SH-SY5Y (cell line): Measurements from ENCODE around the gene CTCF.

Experiments
- GATA2 ChIP-seq: IDR thresholded peaks from 2 replicates; pipeline ENCODE4 v1.6.1; 2011; ENCODE audit warnings: mild to moderate bottlenecking, low read depth, low read length
- GATA3 ChIP-seq: IDR thresholded peaks from 2 replicates; pipeline ENCODE4 v1.6.1; 2011; ENCODE audit warnings: low read depth, mild to moderate bottlenecking, low read length, moderate library complexity

Gene CTCF

GRCh38 chr16:67593288-67593687, 31.0 kb downstream of the CTCF start:
- TF ChIP-seq GATA3 (no peak), GATA2 (no peak)

GRCh38 chr16:67593701-67594100, 31.4 kb downstream of the CTCF start:
- no peak for TF ChIP-seq GATA3
- TF ChIP-seq GATA2 = no peak

- TF ChIP-seq GATA2 (no peak), GATA3 (no peak)
These were observed 32.1 kb downstream of the CTCF start for GRCh38 chr16:67594256-67594915.

GRCh38 chr16:67594956-67595355, 32.6 kb downstream of the CTCF start:
- TF ChIP-seq GATA2 = no peak
- TF ChIP-seq GATA3 = no peak

- TF ChIP-seq GATA2 (no peak), GATA3 (no peak)
These were observed 36.2 kb downstream of the CTCF start for GRCh38 chr16:67598527-67598926.

- no peak for TF ChIP-seq GATA3
- no peak for TF ChIP-seq GATA2
These were observed 43.3 kb downstream of the CTCF start for GRCh38 chr16:67605641-67606040.

- TF ChIP-seq GATA3 (no peak), GATA2 (no peak)
These were observed 44.3 kb downstream of the CTCF start for GRCh38 chr16:67606632-67607031.

GRCh38 chr16:67608364-67608763, 46.0 kb downstream of the CTCF start:
- no peak for TF ChIP-seq GATA3
- no peak for TF ChIP-seq GATA2

- TF ChIP-seq GATA3 (no peak), GATA2 (no peak)
These were observed 51.5 kb downstream of the CTCF start for GRCh38 chr16:67613808-67614207.

- TF ChIP-seq GATA2 (no peak), GATA3 (no peak)
These were observed 65.9 kb downstream of the CTCF start for GRCh38 chr16:67628216-67628615.

- TF ChIP-seq GATA2 (no peak), GATA3 (no peak)
These were observed 70.3 kb downstream of the CTCF start for GRCh38 chr16:67632415-67633172.

- no peak for TF ChIP-seq GATA3
These were observed 74.4 kb downstream of the CTCF start for GRCh38 chr16:67636713-67637112.

GRCh38 chr16:67637625-67638024, 75.3 kb downstream of the CTCF start:
- TF ChIP-seq GATA3 (no peak), GATA2 (no peak)

GRCh38 chr16:67641779-67642708, 79.7 kb downstream of the CTCF start:
- TF ChIP-seq GATA3 = no peak
- TF ChIP-seq GATA2 = no peak
